ENCODE measurements around the gene MAG. TPM values are rescaled to one million over a fixed set of nuclear protein-coding genes. Genes with fewer than 3 reads are reported as not detected.

MAG gene
- total and polyA plus RNA-seq, 2 of the 8 experiments (the other 6 are each of a cell fraction or from before 2014, with no cell fraction given) = 0.20 to 1.3 TPM

DNA sequence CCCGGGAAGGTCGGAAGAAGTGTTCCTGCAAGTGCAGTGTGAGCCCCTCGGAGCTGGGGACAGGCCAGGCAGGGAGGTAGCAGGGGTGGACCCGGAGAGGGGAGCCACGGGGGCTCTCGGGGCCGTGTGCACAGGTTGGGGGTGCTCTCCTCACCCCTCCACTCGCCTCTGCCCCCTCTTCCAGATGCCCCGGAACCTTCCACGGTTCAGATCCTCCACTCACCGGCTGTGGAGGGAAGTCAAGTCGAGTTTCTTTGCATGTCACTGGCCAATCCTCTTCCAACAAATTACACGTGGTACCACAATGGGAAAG lies 46.0 kb downstream of the MAG start:
- no peak overlapping the region for H3K14ac ChIP-seq (ENCODE audit: insufficient read length)
- DNase-seq (ENCODE audit: low read depth in 1 of 2, low spot score in 2 of 2) = no peak
- WGBS, 2 experiments (ENCODE audit: extremely low coverage in 1 of 2, insufficient coverage in 1 of 2, insufficient read length in 1 of 2, insufficient replicate concordance in 2 of 2, low coverage in 1 of 2, low lambda C conversion rate in 2 of 2, missing lambda C conversion rate in 1 of 2) = 84% methylated on average over 10 of the region's 13 CpGs; no CpG with 5 or more reads in 1 of the 2 experiments
- no peak for TF ChIP-seq RBBP5 (IDR thresholded peaks at IDR 0.05; ENCODE audit: borderline replicate concordance, low read depth, low read length)
- TF ChIP-seq TAF1 (IDR thresholded peaks at IDR 0.05; ENCODE audit: low read depth, low read length) = no peak
- TF ChIP-seq SP4 (IDR thresholded peaks at IDR 0.05; ENCODE audit: low read length) = no peak
- TF ChIP-seq CHD1 (IDR thresholded peaks at IDR 0.05; ENCODE audit: low read depth, low read length) = no peak
- TF ChIP-seq EZH2 (IDR thresholded peaks at IDR 0.05; ENCODE audit: low read depth, low read length, severe bottlenecking) = no peak
- no peak for TF ChIP-seq SIX5 (IDR thresholded peaks at IDR 0.05; ENCODE audit: low read depth, low read length)
- no peak for TF ChIP-seq POU5F1 (IDR thresholded peaks at IDR 0.05; ENCODE audit: low read depth, low read length)
- no peak for TF ChIP-seq TBP (IDR thresholded peaks at IDR 0.05; ENCODE audit: low read depth, low read length)
- no peak for TF ChIP-seq NRF1 (IDR thresholded peaks at IDR 0.05; ENCODE audit: low read depth, low read length)
- no peak for TF ChIP-seq SIN3A (conservative IDR thresholded peaks at IDR 0.05 in 1 of 2, IDR thresholded peaks at IDR 0.05 in 1 of 2; ENCODE audit: low read depth in 1 of 2, low read length in 2 of 2)
- no peak for TF ChIP-seq JUN (IDR thresholded peaks at IDR 0.05; ENCODE audit: low read depth, low read length)
- TF ChIP-seq, protein P1, sequence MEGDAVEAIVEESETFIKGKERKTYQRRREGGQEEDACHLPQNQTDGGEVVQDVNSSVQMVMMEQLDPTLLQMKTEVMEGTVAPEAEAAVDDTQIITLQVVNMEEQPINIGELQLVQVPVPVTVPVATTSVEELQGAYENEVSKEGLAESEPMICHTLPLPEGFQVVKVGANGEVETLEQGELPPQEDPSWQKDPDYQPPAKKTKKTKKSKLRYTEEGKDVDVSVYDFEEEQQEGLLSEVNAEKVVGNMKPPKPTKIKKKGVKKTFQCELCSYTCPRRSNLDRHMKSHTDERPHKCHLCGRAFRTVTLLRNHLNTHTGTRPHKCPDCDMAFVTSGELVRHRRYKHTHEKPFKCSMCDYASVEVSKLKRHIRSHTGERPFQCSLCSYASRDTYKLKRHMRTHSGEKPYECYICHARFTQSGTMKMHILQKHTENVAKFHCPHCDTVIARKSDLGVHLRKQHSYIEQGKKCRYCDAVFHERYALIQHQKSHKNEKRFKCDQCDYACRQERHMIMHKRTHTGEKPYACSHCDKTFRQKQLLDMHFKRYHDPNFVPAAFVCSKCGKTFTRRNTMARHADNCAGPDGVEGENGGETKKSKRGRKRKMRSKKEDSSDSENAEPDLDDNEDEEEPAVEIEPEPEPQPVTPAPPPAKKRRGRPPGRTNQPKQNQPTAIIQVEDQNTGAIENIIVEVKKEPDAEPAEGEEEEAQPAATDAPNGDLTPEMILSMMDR (IDR thresholded peaks at IDR 0.05; ENCODE audit: control extremely low read depth in 1 of 3, insufficient read depth in 1 of 3, low read depth in 1 of 3, low read length in 3 of 3) = no peak
- no peak for TF ChIP-seq CEBPB (IDR thresholded peaks at IDR 0.05; ENCODE audit: low read depth, low read length)

More for the DNA sequence above, 46.0 kb downstream of the MAG start:
- Histone ChIP-seq H4K20me1 (replicated peaks in 1 of 2; ENCODE audit: control insufficient read depth in 1 of 2, insufficient read depth in 2 of 2, low read length in 2 of 2) (no peaks in the 10 kb centered on the region), H3K9ac (replicated peaks in 1 of 4; ENCODE audit: extremely low read depth in 1 of 4, low read depth in 3 of 4, low read length in 3 of 4) (no peak overlapping the region), H3K4me2 (ENCODE audit: insufficient read depth in 1 of 2, low read depth in 2 of 2, low read length in 2 of 2) (no peak overlapping the region), H2AK5ac (ENCODE audit: low read depth, low read length) (no peak overlapping the region), H3K9me3 (ENCODE audit: insufficient read depth in 2 of 2, low read depth in 1 of 2, low read length in 1 of 2) (no peaks in the 10 kb centered on the region), H3K27me3 (replicated peaks in 1 of 4; ENCODE audit: control insufficient read depth in 3 of 4, extremely low read depth in 1 of 4, insufficient read depth in 3 of 4, low read length in 3 of 4) (no peaks in the 10 kb centered on the region), H3K4me3 (ENCODE audit: extremely low read depth in 1 of 4, insufficient read depth in 2 of 4, low read depth in 3 of 4, low read length in 4 of 4) (no peak overlapping the region), H3K18ac (ENCODE audit: extremely low read depth, low read length) (no peak overlapping the region), H3K4ac (replicated peaks; ENCODE audit: insufficient read length, low read depth, low read length) (no peak overlapping the region), H3K23ac (ENCODE audit: insufficient read length) (no peak overlapping the region), H3K23me2 (ENCODE audit: low read depth, low read length) (no peaks in the 10 kb centered on the region), H2BK15ac (ENCODE audit: low read length) (no peak overlapping the region), H3K56ac (replicated peaks; ENCODE audit: insufficient read length, low read depth, low read length) (no peak overlapping the region), H4K5ac (ENCODE audit: insufficient read length, low read depth, low read length) (no peak overlapping the region), H3K79me2 (ENCODE audit: control insufficient read depth in 1 of 2, insufficient read depth in 2 of 2, low read length in 2 of 2) (no peaks in the 10 kb centered on the region), H3K36me3 (ENCODE audit: control insufficient read depth in 2 of 4, insufficient read depth in 4 of 4, low read length in 3 of 4) (no peaks in the 10 kb centered on the region), H4K8ac (ENCODE audit: extremely low read depth, insufficient read depth, low read length) (no peak overlapping the region), H3K4me1 (replicated peaks in 1 of 4; ENCODE audit: control insufficient read depth in 3 of 4, insufficient read depth in 4 of 4, low read length in 3 of 4) (no peaks in the 10 kb centered on the region), H2BK20ac (ENCODE audit: low read length) (no peak overlapping the region), H2BK5ac (ENCODE audit: low read depth, low read length) (no peak overlapping the region), H2AFZ (ENCODE audit: low read length) (no peak overlapping the region), H3K79me1 (ENCODE audit: low read depth, low read length) (no peaks in the 10 kb centered on the region), H4K91ac (replicated peaks; ENCODE audit: insufficient read length, low read length) (no peak overlapping the region), H2BK12ac (ENCODE audit: low read depth, low read length) (no peak overlapping the region), H3K27ac (ENCODE audit: low read depth, low read length) (no peak overlapping the region), H2BK120ac (replicated peaks; ENCODE audit: low read depth, low read length) (no peak overlapping the region)
- ChIA-PET CTCF (ENCODE audit: partially characterized antibody) (interaction anchor here (1.8 to 2.5 kb wide), 3 partner anchors 14 to 173 kb away, joined by 4 to 9 read pairs (median 5); no protein-coding TSS in a partner anchor), POLR2A (ENCODE audit: partially characterized antibody) (no interaction called here)
- no peak for FAIRE-seq

All from H1 (cell line).